ENCODE data around the gene FXYD1.

Gene FXYD1

DNA sequence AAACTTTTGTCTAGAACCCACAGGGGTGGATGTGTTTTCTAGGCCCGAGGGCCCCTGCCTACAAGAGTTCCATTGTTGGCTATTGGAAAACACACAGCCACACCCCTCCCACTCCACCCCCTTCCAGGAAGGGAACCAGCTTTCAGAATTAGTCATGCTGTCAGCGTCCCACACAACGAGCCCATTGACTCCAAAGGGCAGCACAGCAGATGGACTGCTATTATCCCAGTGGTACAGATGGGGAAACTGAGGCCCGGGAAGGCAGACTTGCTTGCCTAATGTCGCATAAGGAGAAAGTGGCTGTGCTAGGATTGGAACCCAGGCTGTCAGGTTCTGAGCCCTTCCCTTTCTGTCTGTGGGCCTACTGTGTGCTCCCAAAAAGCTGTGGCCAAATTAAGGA lies 31.1 kb upstream of the FXYD1 start:
- no peak for DNase-seq (ENCODE audit: low read depth)

DNA sequence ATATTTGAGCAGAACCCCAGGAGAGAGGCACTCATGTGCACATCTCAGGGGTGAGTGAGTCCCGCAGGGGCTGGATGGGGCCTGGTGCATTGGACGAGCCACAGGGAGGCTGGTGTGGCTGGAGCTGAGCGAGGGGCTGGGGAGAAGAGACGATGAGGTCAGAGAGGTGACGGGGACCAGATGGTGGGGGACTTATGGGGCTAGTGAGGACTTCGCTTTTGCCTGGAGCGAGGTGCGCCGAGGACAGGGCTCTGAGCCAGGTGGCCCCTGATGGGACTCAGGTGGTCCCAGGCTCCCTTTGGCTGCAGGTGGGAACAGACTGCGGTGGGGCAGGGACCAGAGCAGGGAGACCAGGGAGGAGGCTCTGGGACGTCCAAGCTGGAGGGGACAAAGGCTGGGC lies 29.9 kb upstream of the FXYD1 start:
- no peak for DNase-seq (ENCODE audit: low read depth)

DNA sequence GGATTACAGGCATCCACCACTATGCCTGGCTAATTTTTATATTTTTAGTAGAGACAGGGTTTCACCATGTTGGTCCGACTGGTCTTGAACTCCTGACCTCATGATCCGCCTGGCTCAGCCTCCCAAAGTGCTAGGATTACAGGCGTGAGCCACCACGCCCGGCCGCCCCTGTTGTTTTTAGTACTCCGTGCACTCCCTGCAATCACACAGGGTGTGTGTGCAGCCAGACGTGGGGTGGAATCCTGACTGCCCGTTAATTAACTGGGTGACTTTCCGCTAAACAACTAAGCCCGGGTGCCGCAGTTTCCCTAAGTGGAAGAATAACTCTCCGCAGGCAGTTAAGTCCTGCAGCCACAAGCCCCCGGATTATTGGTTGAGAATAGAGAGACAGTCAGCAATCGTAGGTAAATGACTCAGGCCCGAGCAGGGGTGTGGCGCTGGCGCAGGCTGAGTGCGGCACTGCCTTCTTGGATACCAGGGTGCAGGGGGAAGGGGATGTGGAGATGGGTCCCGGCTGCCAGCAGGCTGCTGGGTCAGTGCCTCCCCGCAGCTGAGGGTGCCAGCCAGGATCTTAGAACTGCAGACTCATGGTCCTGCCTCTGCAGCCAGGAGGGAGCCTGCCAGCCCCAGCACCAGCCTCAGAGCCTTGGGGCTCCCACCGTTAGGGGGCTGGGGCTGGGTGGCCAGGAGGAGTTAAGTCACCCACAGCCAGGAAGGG lies 29.1 kb upstream of the FXYD1 start:
- no peak for DNase-seq (ENCODE audit: low read depth)

DNA sequence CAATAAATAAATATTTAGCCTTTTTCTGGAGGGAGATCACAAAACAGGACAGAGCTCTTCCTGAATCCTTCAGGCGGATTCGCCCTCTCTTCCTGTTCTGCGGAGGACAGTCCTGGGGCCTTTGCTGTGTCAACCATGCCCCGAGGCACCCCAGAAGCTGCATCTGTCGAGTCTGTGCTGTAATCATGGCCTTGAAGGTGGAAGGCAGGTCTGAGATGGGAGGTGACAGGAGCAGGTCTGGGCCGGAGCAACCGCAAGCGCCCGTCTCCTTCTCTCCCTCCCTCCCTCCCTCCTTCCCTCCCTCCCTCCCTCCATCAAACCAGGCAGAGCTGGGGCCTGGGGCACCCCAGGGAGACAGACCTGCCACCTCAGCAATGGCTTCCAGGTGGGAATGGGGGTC lies 27.6 kb upstream of the FXYD1 start:
- DNase-seq (ENCODE audit: low read depth), result no peak

DNA sequence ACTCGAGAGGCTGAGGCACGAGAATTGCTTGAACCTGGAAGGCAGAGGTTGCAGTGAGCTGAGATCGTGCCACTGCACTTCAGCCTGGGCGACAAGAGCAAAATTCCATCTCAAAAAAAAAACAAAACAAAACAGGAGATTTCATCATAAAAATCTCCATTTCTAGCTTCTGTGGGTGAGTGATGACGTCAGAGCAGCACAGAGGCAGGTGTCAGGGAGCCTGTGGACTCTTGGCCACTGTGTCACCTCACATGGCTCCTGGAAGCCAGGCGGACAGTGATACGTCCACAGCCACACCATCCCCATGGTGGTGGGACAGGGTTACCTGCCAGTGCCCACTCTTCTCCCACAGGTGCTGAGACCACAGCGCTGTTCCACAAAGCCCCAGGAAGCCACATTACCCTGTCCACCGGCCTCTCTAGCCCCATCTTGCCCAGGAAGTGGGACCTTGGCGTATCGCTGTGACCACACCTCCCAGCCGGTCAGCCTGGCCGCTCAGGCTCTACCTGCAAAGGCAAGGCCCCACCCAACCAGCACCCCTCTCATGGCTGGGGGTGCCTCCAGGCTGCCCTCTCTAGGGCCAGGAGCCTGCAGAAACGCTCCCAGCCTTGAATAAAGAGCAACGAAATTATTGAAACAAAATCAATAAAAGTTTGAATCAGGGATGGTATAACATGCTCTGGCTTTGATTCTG lies 25.5 kb upstream of the FXYD1 start:
- DNase-seq (ENCODE audit: low read depth), result no peak

DNA sequence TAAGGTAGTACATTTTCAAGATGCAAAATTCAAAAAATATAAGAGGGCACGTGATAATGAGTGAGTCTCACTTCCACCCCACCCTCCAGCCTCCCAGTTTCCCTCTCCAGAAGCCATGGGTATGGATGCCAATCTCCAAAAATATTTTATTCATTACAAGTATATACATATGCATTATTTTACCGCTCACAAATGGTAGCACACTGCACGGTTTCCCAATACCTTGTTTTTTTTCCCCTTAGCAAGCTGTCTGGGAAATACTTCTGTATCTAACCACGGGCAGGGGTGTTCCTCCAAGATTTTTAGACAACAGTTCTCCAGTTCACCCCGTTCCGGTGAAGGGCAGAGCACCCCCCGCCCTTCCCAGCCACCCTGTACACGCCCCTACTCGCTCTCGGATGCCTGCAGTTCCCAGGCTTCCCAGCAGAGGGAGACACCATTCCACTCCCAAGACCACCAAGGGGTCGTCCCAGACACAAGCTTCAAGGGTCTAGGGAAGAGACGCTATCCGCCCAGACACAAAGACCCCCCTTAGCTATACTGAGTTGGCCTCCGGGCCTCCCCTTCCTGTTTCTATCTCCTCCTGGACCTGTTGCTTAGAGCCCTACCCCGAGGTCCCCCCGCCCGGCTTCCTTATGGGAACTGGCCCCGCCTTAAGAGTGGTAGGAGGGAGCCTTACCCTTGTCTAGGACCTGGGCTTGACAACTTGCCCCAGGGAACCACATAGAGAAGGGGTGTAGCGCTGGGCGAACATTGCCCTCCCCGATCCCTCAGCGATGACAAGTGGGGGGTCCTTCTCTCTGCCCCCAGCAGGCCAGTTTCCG lies 24.1 kb upstream of the FXYD1 start:
- no peak for DNase-seq (ENCODE audit: low read depth)

DNA sequence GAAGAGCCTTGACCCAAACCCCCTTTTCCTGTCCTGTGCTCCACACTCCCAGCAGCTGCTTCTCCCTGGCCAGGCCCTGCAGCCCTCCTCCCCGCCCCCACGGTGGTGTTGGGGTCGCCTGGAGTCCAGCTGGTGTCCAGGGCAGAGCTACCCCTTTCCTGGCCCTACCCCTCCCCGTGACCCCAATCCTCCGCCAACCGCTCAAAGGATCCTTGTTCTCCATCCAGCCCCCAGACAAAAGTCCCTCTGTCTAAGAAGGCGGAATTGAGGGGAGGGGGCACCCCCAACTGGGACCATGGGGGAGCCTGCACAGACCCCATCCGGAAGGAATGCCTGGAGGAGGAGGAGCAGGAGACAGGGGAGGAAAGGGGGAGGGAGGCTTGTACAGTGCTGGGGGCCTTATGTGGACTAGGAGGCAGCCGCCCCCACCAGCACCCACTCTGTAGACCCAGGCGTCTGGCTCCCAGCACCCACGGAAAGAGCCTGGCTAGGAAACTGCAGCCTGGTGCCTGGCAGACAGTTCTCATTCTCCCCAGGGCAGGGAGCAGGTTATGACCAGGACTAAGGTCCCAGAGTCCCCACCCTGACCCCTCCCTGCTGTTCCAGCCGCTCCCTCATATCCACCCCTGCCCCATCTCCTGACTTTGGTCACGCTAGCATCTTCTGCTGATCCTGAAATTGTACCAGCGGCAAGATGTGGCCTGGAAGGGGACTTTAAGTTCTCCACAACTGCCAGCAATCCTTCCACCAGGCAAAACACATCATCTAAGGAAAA lies 23.3 kb upstream of the FXYD1 start, which contains the start of gene FXYD3:
TSS of gene FXYD3 (plus strand) at position 647 of the 775 bp plus-strand sequence. CDS start 3,554 bp downstream, outside the sequence.
- DNase-seq (ENCODE audit: low read depth), result no peak

DNA sequence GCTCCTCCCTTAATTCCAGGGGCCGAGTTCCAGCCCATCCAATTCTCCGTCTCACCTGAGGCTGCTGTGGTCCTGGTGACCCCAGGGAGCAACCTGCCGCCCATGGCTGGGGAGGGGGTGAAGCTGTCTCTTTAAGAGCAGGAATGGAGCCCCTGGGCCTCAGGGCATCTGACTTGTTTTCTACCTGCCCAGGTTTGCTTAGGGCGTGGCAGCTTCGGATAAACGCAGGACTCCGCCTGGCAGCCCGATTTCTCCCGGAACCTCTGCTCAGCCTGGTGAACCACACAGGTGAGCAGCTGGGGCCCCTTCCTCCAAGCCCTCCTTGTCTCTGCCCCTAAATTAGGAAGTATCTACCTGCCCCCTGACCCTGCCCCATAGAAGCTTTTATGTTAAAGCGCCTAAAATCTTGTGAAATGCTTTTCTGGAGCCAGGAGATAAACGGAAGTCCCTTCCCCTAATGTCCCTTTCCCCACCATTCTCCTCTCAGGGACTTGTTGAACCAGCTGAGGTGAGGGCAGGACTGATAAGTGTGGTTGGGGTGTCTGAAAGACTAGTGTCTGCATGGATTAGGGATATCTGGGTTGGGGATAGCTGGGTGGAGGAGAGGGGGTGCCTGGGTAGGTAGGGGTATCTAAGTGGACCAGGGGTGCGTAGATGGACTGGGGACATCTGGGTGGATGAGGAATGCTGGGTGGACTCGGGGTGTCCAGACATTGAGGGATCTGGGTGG lies 22.4 kb upstream of the FXYD1 start:
- no peak for DNase-seq (ENCODE audit: low read depth)

DNA sequence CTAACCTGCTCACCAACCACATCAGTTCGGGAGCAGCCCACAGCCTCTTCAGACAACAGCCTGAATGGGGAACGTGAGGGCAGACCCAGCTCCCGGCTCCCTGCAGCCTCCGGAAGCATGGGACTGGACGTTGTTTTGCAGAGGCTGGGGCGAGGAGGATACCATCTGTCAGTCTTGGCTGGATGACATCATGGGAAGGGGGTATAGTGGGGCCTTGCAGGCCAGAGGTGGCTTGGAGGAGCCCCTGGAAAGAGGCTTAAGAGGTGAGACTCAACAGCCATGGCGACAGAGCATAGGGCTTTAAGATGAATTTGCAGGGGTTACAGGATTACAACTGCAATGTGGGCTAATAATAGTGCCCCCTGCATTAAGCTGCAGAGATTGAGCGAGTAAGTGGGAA lies 21.5 kb upstream of the FXYD1 start:
- DNase-seq (ENCODE audit: low read depth), result no peak

DNA sequence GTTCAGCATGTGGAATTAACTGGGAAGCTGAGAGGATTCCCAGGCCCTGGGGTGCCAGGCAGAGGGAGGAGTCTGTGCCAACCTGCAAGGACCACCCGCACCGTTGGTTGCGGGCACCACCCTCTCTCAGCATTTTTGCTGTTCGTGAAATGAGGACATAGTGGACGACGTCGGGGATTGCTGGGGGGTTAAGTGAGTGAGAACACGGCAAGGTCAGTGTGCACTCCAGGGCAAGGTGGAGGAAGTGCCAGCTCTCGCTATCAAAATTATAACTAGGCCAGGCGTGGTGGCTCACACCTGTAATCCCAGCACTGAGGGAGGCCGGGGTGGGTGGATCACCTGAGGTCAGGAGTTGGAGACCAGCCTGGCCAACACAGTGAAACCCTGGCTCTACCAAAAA lies 20.8 kb upstream of the FXYD1 start:
- no peak for DNase-seq (ENCODE audit: low read depth)

DNA sequence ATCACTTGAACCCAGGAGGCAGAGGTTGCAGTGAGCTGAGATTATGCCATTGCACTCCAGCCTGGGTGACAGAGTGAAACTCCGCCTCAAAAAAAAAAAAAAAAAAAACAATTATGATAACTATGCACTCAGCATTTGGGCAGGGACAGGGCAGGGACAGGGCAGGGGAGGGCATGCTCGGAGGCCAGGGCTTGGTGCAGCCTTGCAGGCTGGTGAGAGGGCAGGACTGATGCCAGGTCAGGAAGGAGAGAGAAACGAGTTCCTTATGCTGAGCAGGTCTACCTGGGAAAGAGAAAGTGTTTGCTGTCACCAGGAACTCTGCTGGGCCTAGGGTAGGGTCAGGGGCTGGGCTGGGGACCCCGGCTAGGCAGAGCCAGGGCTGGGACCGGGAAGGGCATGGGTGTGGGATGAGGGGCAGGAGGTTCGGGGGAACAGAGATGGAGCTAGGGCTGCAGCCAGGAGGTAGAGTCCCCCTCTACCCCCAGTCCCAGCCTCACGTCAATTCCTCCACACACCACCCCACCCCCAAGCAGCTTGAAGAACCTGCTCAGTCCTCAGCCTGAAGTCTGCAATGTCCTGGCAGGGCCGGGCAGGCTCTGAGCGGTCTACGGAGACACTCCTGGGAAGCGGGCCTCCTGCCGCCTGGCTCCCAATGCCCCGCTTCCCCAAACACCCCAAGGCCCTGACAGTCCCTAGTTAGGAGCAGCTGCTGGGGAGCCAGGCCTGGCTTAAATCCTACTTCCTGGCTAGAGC lies 20.2 kb upstream of the FXYD1 start:
- no peak for DNase-seq (ENCODE audit: low read depth)

DNA sequence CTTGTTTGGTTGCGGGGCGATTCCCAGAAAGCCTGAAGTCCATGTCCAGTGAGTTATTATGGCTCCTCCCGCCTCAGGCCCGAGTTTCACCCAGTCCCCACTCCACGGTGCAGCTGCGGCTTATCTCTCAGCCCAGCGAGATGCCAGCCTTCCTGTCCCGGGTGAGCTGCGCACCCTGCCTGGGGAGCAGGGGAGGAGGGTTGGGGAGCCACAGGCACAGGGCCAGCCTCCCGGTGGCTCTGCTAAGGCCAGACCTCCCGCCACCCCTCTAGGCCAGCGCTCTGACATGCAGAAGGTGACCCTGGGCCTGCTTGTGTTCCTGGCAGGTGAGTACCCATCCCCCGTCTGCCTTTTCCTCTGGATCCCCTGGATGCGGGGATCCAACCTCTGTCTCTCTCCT lies 19.5 kb upstream of the FXYD1 start:
- DNase-seq (ENCODE audit: low read depth), result no peak

DNA sequence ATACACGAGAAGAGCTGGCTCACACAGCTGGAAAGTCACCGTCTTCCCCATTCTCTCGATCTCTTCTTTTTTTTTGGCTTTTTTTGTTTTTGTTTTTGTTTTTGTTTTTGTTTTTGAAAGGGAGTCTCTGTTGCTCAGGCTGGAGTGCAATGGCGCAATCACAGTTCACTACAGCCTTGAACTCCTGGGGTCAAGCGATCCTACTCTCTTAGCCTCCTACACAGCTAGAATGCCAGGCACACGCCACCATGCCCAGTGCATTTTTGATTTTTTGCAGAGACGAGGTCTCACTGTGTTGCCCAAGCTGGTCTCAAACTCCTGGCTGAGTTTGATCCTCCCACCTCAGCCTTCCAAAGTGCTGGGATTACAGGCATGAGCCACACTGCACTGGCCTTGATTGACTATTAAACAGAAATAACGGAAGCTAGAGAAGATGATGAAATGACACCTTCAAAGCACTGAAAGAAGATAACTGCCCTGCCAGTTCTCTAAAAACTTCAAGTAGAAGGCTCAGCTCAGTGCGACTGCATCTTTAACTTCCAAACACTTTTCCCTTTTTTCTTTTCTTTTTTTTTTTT lies 19.0 kb upstream of the FXYD1 start:
- no peak for DNase-seq (ENCODE audit: low read depth)

DNA sequence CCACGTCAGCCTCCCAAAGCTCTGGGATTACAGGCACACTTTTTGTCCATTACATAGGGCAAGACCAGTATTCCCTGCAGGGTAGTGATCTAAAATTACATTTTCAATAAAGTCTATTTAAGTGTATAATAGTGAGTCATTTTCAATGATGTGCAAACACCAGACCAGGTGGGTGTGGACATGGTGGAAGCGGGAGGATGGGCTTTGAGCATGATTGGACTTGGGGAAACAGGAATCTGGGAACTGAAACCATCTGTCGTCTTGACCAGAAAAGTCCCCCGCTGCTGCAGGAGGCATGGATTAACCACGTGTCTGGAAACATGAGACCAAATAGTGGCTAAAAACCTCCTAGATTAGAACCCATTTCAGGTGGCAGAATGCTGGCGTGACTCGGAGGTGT lies 18.1 kb upstream of the FXYD1 start:
- DNase-seq (ENCODE audit: low read depth), result peak; percentile 55

DNA sequence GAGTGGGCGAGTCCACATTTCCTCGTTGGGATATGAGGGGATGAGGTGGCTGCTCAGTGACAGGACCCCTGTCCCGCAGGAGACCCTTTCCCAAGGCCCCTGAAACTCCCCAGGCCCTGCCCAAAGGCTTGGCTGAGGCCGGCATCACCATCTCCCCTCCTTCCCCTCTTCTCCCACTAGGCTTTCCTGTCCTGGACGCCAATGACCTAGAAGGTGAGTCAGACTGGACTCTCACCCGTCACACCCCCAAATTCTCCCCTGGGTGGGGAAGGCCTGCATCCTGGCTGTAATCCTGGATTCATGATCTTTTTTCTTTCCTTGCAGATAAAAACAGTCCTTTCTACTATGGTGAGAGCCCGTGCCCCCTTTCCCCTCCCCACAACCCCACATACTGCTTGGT lies 17.7 kb upstream of the FXYD1 start:
- no peak for DNase-seq (ENCODE audit: low read depth)

DNA sequence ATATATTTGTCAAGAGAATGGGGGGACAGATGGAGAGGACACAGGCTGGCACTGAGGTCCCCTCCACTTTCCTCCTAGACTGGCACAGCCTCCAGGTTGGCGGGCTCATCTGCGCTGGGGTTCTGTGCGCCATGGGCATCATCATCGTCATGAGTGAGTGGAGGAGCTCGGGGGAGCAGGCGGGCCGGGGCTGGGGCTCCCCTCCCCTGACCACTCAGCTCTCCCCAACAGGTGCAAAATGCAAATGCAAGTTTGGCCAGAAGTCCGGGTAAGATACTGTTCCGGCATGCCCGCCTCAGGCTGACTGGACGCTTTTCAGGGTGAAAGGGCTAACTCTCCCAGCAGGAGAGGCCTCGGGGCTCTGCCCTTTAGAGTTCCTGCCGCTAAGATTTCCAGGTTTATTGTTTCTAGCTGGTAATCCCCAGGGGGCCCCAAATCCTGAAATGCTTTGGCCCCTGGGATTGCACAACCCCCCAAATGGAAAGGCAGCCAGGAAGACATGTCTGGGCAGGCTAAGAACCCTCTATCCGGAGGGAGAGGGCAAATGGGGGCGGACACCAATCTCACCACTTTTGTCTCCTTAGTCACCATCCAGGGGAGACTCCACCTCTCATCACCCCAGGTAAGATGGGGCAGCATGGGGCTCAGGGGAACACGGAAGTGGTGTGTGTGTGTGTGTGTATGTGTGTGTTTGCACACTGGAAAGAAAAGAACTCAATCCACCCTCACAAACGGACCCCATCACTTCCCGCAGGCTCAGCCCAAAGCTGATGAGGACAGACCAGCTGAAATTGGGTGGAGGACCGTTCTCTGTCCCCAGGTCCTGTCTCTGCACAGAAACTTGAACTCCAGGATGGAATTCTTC lies 15.7 kb upstream of the FXYD1 start:
- no peak for DNase-seq (ENCODE audit: low read depth)

DNA sequence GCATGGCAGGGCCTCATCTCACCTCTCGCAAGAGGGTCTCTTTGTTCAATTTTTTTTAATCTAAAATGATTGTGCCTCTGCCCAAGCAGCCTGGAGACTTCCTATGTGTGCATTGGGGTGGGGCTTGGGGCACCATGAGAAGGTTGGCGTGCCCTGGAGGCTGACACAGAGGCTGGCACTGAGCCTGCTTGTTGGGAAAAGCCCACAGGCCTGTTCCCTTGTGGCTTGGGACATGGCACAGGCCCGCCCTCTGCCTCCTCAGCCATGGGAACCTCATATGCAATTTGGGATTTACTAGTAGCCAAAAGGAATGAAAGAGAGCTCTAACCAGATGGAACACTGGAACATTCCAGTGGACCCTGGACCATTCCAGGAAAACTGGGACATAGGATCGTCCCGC lies 15.1 kb upstream of the FXYD1 start:
- DNase-seq (ENCODE audit: low read depth), result no peak

DNA sequence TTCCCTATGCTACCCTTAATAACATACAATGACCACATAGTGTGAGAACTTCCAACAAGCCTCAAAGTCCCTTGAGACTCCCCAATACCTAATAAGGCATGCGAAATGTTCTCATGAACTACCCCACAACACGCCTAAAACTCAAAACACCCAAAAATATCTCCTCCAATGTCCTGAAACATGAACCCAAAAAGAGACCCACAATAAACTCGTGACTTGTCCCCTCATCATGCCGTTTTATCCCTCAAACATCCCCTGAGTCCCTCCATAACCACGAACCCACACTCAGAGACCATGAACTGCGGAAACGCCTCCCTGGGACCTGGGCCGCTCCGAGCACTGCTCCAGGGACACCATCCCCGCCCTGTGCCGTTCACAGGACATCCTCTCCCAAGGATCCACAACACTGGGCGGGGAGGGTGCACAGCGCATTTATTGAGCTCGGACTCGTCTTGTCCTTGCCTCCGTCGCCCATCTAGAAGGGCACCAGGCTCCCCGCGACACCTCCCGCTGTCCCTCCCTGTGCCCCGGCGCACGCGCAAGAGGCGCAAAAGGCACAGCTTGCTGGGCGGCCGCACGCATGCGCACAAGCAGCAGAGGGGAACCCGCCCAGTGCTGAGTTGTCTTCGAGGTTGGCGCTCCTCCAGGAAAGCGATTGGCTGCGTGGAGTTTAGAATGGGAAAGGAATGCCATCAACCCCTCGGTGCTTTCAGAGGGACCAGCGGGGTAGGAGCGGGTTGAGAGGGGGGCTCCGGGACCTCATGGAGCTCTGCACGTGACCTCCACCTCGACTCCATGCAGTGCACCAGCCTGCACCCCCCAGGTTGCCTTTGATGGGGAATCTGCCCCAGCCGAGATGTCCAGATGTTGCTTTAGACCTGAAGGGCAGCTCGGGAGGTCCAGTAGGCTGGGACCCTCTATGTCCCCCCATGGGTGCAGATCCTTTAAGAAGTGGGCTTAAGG lies 14.2 kb upstream of the FXYD1 start:
- peak; percentile 70 for DNase-seq (ENCODE audit: low read depth)
